GM10847 (cell line): ENCODE data around the gene DIAPH2.

Experiments used
- POLR2A ChIP-seq: IDR thresholded peaks from 2 replicates; pipeline ENCODE4 v1.6.1; 2011; ENCODE audit not compliant: insufficient read length; ENCODE audit errors: extremely low read depth

The DIAPH2 gene

GRCh38 chrX:96985046-96985445 lies 300.4 kb downstream of the DIAPH2 start:
- TF ChIP-seq POLR2A = no peak

- TF ChIP-seq POLR2A = no peak
These were observed 302.6 kb downstream of the DIAPH2 start for GRCh38 chrX:96987228-96987627.

- no peak for TF ChIP-seq POLR2A
These were observed 305.4 kb downstream of the DIAPH2 start for GRCh38 chrX:96989830-96990571.

GRCh38 chrX:96994093-96994492 lies 309.5 kb downstream of the DIAPH2 start:
- no peak for TF ChIP-seq POLR2A

- TF ChIP-seq POLR2A = no peak
These were observed 312.6 kb downstream of the DIAPH2 start for GRCh38 chrX:96997196-96997595.

GRCh38 chrX:97000682-97001368 lies 316.2 kb downstream of the DIAPH2 start:
- TF ChIP-seq POLR2A = no peak

GRCh38 chrX:97006167-97006566 lies 321.5 kb downstream of the DIAPH2 start:
- TF ChIP-seq POLR2A = no peak

GRCh38 chrX:97009391-97009790 lies 324.7 kb downstream of the DIAPH2 start:
- TF ChIP-seq POLR2A = no peak

GRCh38 chrX:97011540-97011939 lies 326.9 kb downstream of the DIAPH2 start:
- no peak for TF ChIP-seq POLR2A

GRCh38 chrX:97016106-97016505 lies 331.5 kb downstream of the DIAPH2 start:
- TF ChIP-seq POLR2A = no peak

GRCh38 chrX:97021680-97022079 lies 337.0 kb downstream of the DIAPH2 start:
- TF ChIP-seq POLR2A = no peak

GRCh38 chrX:97026406-97026805 lies 341.8 kb downstream of the DIAPH2 start:
- no peak for TF ChIP-seq POLR2A

GRCh38 chrX:97027384-97027922 lies 342.8 kb downstream of the DIAPH2 start:
- no peak for TF ChIP-seq POLR2A

- TF ChIP-seq POLR2A = no peak
These were observed 345.8 kb downstream of the DIAPH2 start for GRCh38 chrX:97030463-97030862.

- no peak for TF ChIP-seq POLR2A
These were observed 346.3 kb downstream of the DIAPH2 start for GRCh38 chrX:97030947-97031346.

GRCh38 chrX:97039363-97040029 lies 354.9 kb downstream of the DIAPH2 start:
- no peak for TF ChIP-seq POLR2A
